ENCODE results near the gene CRLF3. TPM values are rescaled to one million over a fixed set of nuclear protein-coding genes. Genes with fewer than 3 reads are reported as not detected.
A peak's percentile ranks its signal among the peaks of the same experiment; 100 is the strongest.
"Not testable (repeated sequence)": the region's sequence is repeated elsewhere in the genome, so short reads cannot be mapped to it uniquely, and the experiment has no call there.

Gene CRLF3
- total and polyA plus RNA-seq, 2 of the 4 experiments (the other 2 are of a cell fraction) = 6.1 to 15.2 TPM

DNA sequence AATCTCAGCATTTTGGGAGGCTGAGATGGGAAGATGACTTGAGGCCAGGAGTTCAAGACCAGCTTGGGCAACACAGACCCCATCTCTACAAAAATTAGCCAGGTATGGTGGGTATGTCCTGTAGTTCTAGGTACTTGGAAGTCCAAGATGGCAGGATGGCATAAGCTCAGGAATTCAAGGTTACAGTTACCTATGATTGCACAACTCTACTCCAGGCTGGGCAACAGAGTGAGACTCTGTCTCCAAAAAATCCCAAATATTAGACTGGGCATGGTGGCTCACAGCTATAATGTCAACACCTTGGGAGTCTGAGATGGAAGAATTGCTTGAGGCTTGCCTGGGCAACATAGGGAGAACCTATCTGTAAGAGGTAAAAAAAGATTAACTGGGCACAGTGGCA is 63.4 kb downstream of the CRLF3 start:
- ChIA-PET CTCF (no interaction called here), POLR2A (ENCODE audit: unreplicated experiment) (no interaction called here)
- no peak overlapping the region for H3K23ac ChIP-seq (ENCODE audit: low read depth, low read length)
- no peak overlapping the region for H3K56ac ChIP-seq (ENCODE audit: extremely low read depth, insufficient read depth, low read length)
- no peaks in the 10 kb centered on the region for H3K9me1 ChIP-seq (ENCODE audit: insufficient read depth, low read length)
- in situ Hi-C loops (cut with MboI; ENCODE audit: low sequenced_read_pairs) = no loop called here
- ATAC-seq (ENCODE audit: low read depth) (no peak), DNase-seq (no peak)
- H3K18ac ChIP-seq (ENCODE audit: low read depth, low read length) = no peak overlapping the region
- no peak overlapping the region for H2BK20ac ChIP-seq (ENCODE audit: low read depth, low read length)
- H3K9me3 ChIP-seq (ENCODE audit: control insufficient read depth, insufficient read depth, low read length) = no peaks in the 10 kb centered on the region
- dilution Hi-C loops (cut with HindIII; ENCODE audit: low sequenced_read_pairs, unreplicated experiment) = no loop called here
- peaks cover 5 to 24% of the 10 kb centered on the region in 2 experiments; a peak in 3 of 4 replicates for H3K79me1 ChIP-seq (ENCODE audit: low read depth in 1 of 2, low read length in 2 of 2)
- no peaks in the 10 kb centered on the region for H3K27me3 ChIP-seq (ENCODE audit: control insufficient read depth, insufficient read depth, low read length)
- no peak overlapping the region for H3K27ac ChIP-seq (ENCODE audit: insufficient read depth, low read length)
- no peak overlapping the region for H4K5ac ChIP-seq (ENCODE audit: low read depth, low read length)
- no peak overlapping the region for H3K4me2 ChIP-seq (ENCODE audit: low read depth, low read length)
- no peak overlapping the region for H3K4ac ChIP-seq (ENCODE audit: low read depth, low read length)
- no peak overlapping the region for H2BK5ac ChIP-seq (ENCODE audit: low read depth, low read length, poor library complexity, severe bottlenecking)
- intact Hi-C loops (cut with micrococcal nuclease) = no loop called here
- no peak overlapping the region for H4K91ac ChIP-seq (ENCODE audit: insufficient read depth, low read depth, low read length)
- no peak overlapping the region for H4K8ac ChIP-seq (ENCODE audit: low read depth in 2 of 2, low read length in 2 of 2)
- no TSS peak for BruUV-seq (replicated peaks)
- no peak overlapping the region for H3K4me3 ChIP-seq (ENCODE audit: insufficient read depth, low read depth, low read length)
- H3K9ac ChIP-seq (ENCODE audit: low read depth, low read length) = no peak overlapping the region
- no peak for TF ChIP-seq RAD21 (IDR thresholded peaks at IDR 0.05; ENCODE audit: low read length)
- no peak for TF ChIP-seq NFE2L2 (IDR thresholded peaks at IDR 0.05; ENCODE audit: low read depth, low read length)
- peak; percentile 53; the same call in 1 of the 2 replicates for TF ChIP-seq CEBPB (IDR thresholded peaks at IDR 0.05; ENCODE audit: low read depth, low read length)
- H3K36me3 ChIP-seq (ENCODE audit: control insufficient read depth, insufficient read depth, low read length) = peaks cover 24% of the 10 kb centered on the region
- no peak overlapping the region for H2AFZ ChIP-seq (replicated peaks; ENCODE audit: low read length, poor library complexity)
- no peak overlapping the region for H2AK5ac ChIP-seq (ENCODE audit: low read depth, low read length)
- no peak overlapping the region for H2AK9ac ChIP-seq (replicated peaks; ENCODE audit: low read depth, low read length, poor library complexity)
- H3K14ac ChIP-seq (replicated peaks; ENCODE audit: low read depth, low read length) = no peak overlapping the region
- no peaks in the 10 kb centered on the region for H4K20me1 ChIP-seq (ENCODE audit: insufficient read depth, low read length)
- H2BK15ac ChIP-seq (ENCODE audit: low read depth, low read length) = no peak overlapping the region
- no peaks in the 10 kb centered on the region for H3K4me1 ChIP-seq (ENCODE audit: control insufficient read depth, insufficient read depth, low read length)
- no peak overlapping the region for H2BK120ac ChIP-seq (ENCODE audit: low read depth, low read length)

DNA sequence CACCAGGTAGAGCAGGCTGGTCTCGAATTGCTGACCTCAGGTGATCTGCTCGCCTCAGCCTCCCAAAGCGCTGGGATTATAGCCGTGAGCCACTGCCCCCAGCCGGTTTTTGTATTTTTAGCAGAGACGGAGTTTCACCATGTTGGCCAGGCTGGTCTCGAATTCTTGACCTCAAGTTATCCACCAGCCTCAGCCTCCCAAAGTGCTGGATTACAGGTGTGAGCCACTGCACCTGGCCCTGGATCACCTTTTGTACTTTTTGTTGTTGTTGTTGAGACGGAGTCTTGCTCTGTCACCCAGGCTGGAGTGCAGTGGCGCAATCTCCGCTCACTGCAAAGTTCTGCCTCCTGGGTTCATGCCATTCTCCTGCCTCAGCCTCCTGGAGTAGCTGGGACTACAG is 71.2 kb downstream of the CRLF3 start:
- H2BK20ac ChIP-seq (ENCODE audit: low read depth, low read length); H4K91ac ChIP-seq (ENCODE audit: insufficient read depth, low read depth, low read length); H2AK9ac ChIP-seq (replicated peaks; ENCODE audit: low read depth, low read length, poor library complexity); dilution Hi-C loops (cut with HindIII; ENCODE audit: low sequenced_read_pairs, unreplicated experiment); intact Hi-C loops (cut with micrococcal nuclease); BruUV-seq (replicated peaks); H3K9me3 ChIP-seq (ENCODE audit: control insufficient read depth, insufficient read depth, low read length); H3K4ac ChIP-seq (ENCODE audit: low read depth, low read length); H3K56ac ChIP-seq (ENCODE audit: extremely low read depth, insufficient read depth, low read length); H3K27me3 ChIP-seq (ENCODE audit: control insufficient read depth, insufficient read depth, low read length); ATAC-seq (ENCODE audit: low read depth); H3K18ac ChIP-seq (ENCODE audit: low read depth, low read length); H4K8ac ChIP-seq (ENCODE audit: low read depth in 2 of 2, low read length in 2 of 2); POLR2A ChIA-PET (ENCODE audit: unreplicated experiment); H2BK15ac ChIP-seq (ENCODE audit: low read depth, low read length); H4K20me1 ChIP-seq (ENCODE audit: insufficient read depth, low read length); H2AFZ ChIP-seq (replicated peaks; ENCODE audit: low read length, poor library complexity); H3K9ac ChIP-seq (ENCODE audit: low read depth, low read length); H4K5ac ChIP-seq (ENCODE audit: low read depth, low read length); H3K14ac ChIP-seq (replicated peaks; ENCODE audit: low read depth, low read length); H3K9me1 ChIP-seq (ENCODE audit: insufficient read depth, low read length); H3K23ac ChIP-seq (ENCODE audit: low read depth, low read length); H3K27ac ChIP-seq (ENCODE audit: insufficient read depth, low read length); CTCF ChIA-PET; H2BK5ac ChIP-seq (ENCODE audit: low read depth, low read length, poor library complexity, severe bottlenecking); in situ Hi-C loops (cut with MboI; ENCODE audit: low sequenced_read_pairs); H3K4me3 ChIP-seq (ENCODE audit: insufficient read depth, low read depth, low read length); H2BK120ac ChIP-seq (ENCODE audit: low read depth, low read length); H3K4me2 ChIP-seq (ENCODE audit: low read depth, low read length); H3K4me1 ChIP-seq (ENCODE audit: control insufficient read depth, insufficient read depth, low read length); DNase-seq; H2AK5ac ChIP-seq (ENCODE audit: low read depth, low read length): not testable (repeated sequence)
- peaks cover 15 to 23% of the 10 kb centered on the region in 2 experiments for H3K79me1 ChIP-seq (ENCODE audit: low read depth in 1 of 2, low read length in 2 of 2)
- peaks cover 28% of the 10 kb centered on the region for H3K36me3 ChIP-seq (ENCODE audit: control insufficient read depth, insufficient read depth, low read length)
- WGBS, 2 experiments (ENCODE audit: extremely low coverage in 2 of 2, insufficient read length in 1 of 2) = 95% methylated on average over 3 of the region's 10 CpGs; no CpG with 5 or more reads in 1 of the 2 experiments

Measured in IMR-90 (cell line).